ENCODE results near the gene ATP5IF1. TPM values are rescaled to one million over a fixed set of nuclear protein-coding genes. Genes with fewer than 3 reads are reported as not detected.
A peak's percentile ranks its signal among the peaks of the same experiment; 100 is the strongest.

The ATP5IF1 gene
- 214 and 232 TPM in 2 replicates for total RNA-seq (2022)
- percentile 72 among the genes with signal in this experiment for Bru-seq, nascent RNA
- percentile 74 among the genes with signal in this experiment for BruChase-seq, experiment 1, labeled RNA remaining after a 6-hour chase
- percentile 70 among the genes with signal in this experiment for BruChase-seq, experiment 2, labeled RNA remaining after a 2-hour chase
- long read RNA-seq, transcript ATP5IF1-202 (2 exons, 1,855 nt), result minor isoform, 10 of 323 reads
- long read RNA-seq, transcript ATP5IF1-204 (3 exons, 599 nt), result minor isoform, 10 of 323 reads
- long read RNA-seq, transcript ATP5IF1-201 (3 exons, 494 nt), result major isoform, 291 of 323 reads
- long read RNA-seq, partial matches to known transcripts, result 5 of 323 reads
- long read RNA-seq, other reads (novel, unspliced or antisense), result 7 of 323 reads

- TF ChIP-seq CTCF (IDR thresholded peaks at IDR 0.05; ENCODE audit: unreplicated experiment), result no peak
- H3K36me3 Mint-ChIP-seq (ENCODE audit: insufficient read depth, unreplicated experiment), result peaks cover 33% of the 10 kb centered on the region
- H3K27me3 Mint-ChIP-seq (ENCODE audit: insufficient read depth, unreplicated experiment), result no peaks in the 10 kb centered on the region
- H3K4me3 Mint-ChIP-seq (ENCODE audit: unreplicated experiment), result no peak within 1 kb of the TSS
- intact Hi-C loops (cut with micrococcal nuclease), result no loop called here
- H3K27ac Mint-ChIP-seq (ENCODE audit: low read depth, unreplicated experiment), result no peak within 1 kb of the TSS
- CTCF ChIA-PET, result interaction anchor here (0.7 to 2.6 kb wide), 2 partner anchors 12 kb away, joined by 3 to 13 read pairs; no protein-coding TSS in a partner anchor
- H3K9me3 Mint-ChIP-seq (ENCODE audit: unreplicated experiment), result no peaks in the 10 kb centered on the region
- H3K4me1 Mint-ChIP-seq (ENCODE audit: insufficient read depth, unreplicated experiment), result no peaks in the 10 kb centered on the region
- POLR2A ChIA-PET, result interaction anchor here (0.6 to 11.6 kb wide), 26 partner anchors 10 to 427 kb away, joined by 3 to 314 read pairs (median 5); partner anchors contain the start of genes EYA3, MED18, PHACTR4 and SESN2
- no TSS peak for BruUV-seq (replicated peaks)
- peak; percentile 99 for DNase-seq (ENCODE audit: unreplicated experiment)
Observed at GRCh38 chr1:28235755-28236655, at the start of gene ATP5IF1. TSS of gene ATP5IF1 (plus strand) at chr1:28236124. CDS start at chr1:28236184, 60 bp downstream.

GRCh38 chr1:28190337-28190979 lies 45.5 kb upstream of the ATP5IF1 start:
- H3K4me1 Mint-ChIP-seq (ENCODE audit: insufficient read depth, unreplicated experiment), result peaks cover 8% of the 10 kb centered on the region
- no peaks in the 10 kb centered on the region for H3K9me3 Mint-ChIP-seq (ENCODE audit: unreplicated experiment)
- H3K27me3 Mint-ChIP-seq (ENCODE audit: insufficient read depth, unreplicated experiment), result no peaks in the 10 kb centered on the region
- no peaks in the 10 kb centered on the region for H3K36me3 Mint-ChIP-seq (ENCODE audit: insufficient read depth, unreplicated experiment)
- H3K27ac Mint-ChIP-seq (ENCODE audit: low read depth, unreplicated experiment), result no peak overlapping the region
- no peak for DNase-seq (ENCODE audit: unreplicated experiment)
- no peak overlapping the region for H3K4me3 Mint-ChIP-seq (ENCODE audit: unreplicated experiment)
- POLR2A ChIA-PET, result no interaction called here
- BruUV-seq (replicated peaks), result no TSS peak
- CTCF ChIA-PET, result no interaction called here
- no peak for TF ChIP-seq CTCF (IDR thresholded peaks at IDR 0.05; ENCODE audit: unreplicated experiment)
- intact Hi-C loops (cut with micrococcal nuclease), result no loop called here

- no peaks in the 10 kb centered on the region for H3K27me3 Mint-ChIP-seq (ENCODE audit: insufficient read depth, unreplicated experiment)
- CTCF ChIA-PET, result interaction anchor here (0.6 to 7.6 kb wide), 2 partner anchors 85 to 101 kb away, joined by 3 to 47 read pairs; partner anchors contain the start of gene EYA3
- intact Hi-C loops (cut with micrococcal nuclease), result no loop called here
- H3K36me3 Mint-ChIP-seq (ENCODE audit: insufficient read depth, unreplicated experiment), result no peaks in the 10 kb centered on the region
- TF ChIP-seq CTCF (IDR thresholded peaks at IDR 0.05; ENCODE audit: unreplicated experiment), result no peak
- POLR2A ChIA-PET, result interaction anchor here (0.6 to 4.2 kb wide), 2 partner anchors 53 to 103 kb away, joined by 3 to 33 read pairs; partner anchors contain the start of gene EYA3
- DNase-seq (ENCODE audit: unreplicated experiment), result no peak
- no TSS peak for BruUV-seq (replicated peaks)
- H3K4me1 Mint-ChIP-seq (ENCODE audit: insufficient read depth, unreplicated experiment), result peaks cover 8% of the 10 kb centered on the region
- no peak overlapping the region for H3K4me3 Mint-ChIP-seq (ENCODE audit: unreplicated experiment)
- H3K9me3 Mint-ChIP-seq (ENCODE audit: unreplicated experiment), result no peaks in the 10 kb centered on the region
- H3K27ac Mint-ChIP-seq (ENCODE audit: low read depth, unreplicated experiment), result no peak overlapping the region
Observed at GRCh38 chr1:28190996-28191645, 44.8 kb upstream of the ATP5IF1 start.
